BE2C (cell line): Measurements from ENCODE around the gene ZNF783.

Source experiments
- DNase-seq: peaks from one replicate; pipeline ENCODE4 v3.0.0-alpha.2; 2020
- H3K27me3 ChIP-seq: fragments of 250-450 bp; sonication (Bioruptor Pico); 2 replicates; pipeline ENCODE4 v1.5.1; 2020; ENCODE audit warnings: mild to moderate bottlenecking
- H3K36me3 ChIP-seq: fragments of 250-450 bp; sonication (Bioruptor Pico); 2 replicates; pipeline ENCODE4 v1.5.1; 2020; ENCODE audit warnings: mild to moderate bottlenecking
- H3K4me1 ChIP-seq: fragments of 250-450 bp; sonication (Bioruptor Pico); 2 replicates; pipeline ENCODE4 v1.5.1; 2020
- H3K4me3 ChIP-seq: 2 replicates; pipeline ENCODE4 v1.5.1; 2011; ENCODE audit warnings: low read depth, low read length
- H3K9me3 ChIP-seq: fragments of 250-450 bp; sonication (Bioruptor Pico); 2 replicates; pipeline ENCODE4 v1.5.1; 2020
- TF ChIP-seq, protein P1 (sequence below): IDR thresholded peaks from 2 replicates; pipeline ENCODE4 v1.5.1; 2012; ENCODE audit warnings: mild to moderate bottlenecking, low read depth, low read length

The ZNF783 gene

GRCh38 chr7:149286811-149287400 lies 24.9 kb downstream of the ZNF783 start:
- H3K4me3 ChIP-seq: no peak overlapping the region
- H3K36me3 ChIP-seq: no peaks in the 10 kb centered on the region
- DNase-seq: no peak
- H3K27me3 ChIP-seq: no peaks in the 10 kb centered on the region
- H3K4me1 ChIP-seq: no peaks in the 10 kb centered on the region
- no peaks in the 10 kb centered on the region for H3K9me3 ChIP-seq
- TF ChIP-seq, protein P1, sequence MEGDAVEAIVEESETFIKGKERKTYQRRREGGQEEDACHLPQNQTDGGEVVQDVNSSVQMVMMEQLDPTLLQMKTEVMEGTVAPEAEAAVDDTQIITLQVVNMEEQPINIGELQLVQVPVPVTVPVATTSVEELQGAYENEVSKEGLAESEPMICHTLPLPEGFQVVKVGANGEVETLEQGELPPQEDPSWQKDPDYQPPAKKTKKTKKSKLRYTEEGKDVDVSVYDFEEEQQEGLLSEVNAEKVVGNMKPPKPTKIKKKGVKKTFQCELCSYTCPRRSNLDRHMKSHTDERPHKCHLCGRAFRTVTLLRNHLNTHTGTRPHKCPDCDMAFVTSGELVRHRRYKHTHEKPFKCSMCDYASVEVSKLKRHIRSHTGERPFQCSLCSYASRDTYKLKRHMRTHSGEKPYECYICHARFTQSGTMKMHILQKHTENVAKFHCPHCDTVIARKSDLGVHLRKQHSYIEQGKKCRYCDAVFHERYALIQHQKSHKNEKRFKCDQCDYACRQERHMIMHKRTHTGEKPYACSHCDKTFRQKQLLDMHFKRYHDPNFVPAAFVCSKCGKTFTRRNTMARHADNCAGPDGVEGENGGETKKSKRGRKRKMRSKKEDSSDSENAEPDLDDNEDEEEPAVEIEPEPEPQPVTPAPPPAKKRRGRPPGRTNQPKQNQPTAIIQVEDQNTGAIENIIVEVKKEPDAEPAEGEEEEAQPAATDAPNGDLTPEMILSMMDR: no peak

GRCh38 chr7:149287622-149288021 lies 25.6 kb downstream of the ZNF783 start:
- no peak for DNase-seq
- TF ChIP-seq, protein P1: no peak
- Histone ChIP-seq H3K27me3 (no peaks in the 10 kb centered on the region), H3K36me3 (no peaks in the 10 kb centered on the region), H3K9me3 (no peaks in the 10 kb centered on the region), H3K4me1 (no peaks in the 10 kb centered on the region), H3K4me3 (no peak overlapping the region)

DNA sequence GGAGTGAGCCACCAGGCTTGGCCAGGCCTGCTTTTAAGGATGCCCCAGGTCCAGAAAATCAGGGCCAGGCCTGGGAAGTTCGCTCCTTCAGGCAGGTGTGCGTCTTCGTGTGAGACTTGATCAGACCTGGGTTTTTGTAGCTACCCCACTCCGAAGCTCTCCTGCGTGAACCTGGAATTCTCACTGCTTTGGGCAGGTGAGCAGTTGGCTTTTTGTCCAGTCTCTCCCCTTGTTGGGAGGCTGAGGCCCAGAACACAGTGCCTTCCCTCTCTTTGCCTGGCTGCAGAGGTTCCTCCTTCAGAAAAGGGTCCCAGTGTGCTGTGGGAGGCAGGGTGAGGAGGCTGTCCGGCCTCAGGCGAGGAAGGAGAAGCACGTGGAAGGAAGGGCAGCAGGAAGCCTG lies 27.3 kb downstream of the ZNF783 start:
- no peaks in the 10 kb centered on the region for H3K27me3 ChIP-seq
- H3K9me3 ChIP-seq: no peaks in the 10 kb centered on the region
- no peaks in the 10 kb centered on the region for H3K4me1 ChIP-seq
- TF ChIP-seq, protein P1: no peak
- no peak for DNase-seq
- H3K4me3 ChIP-seq: no peak overlapping the region
- H3K36me3 ChIP-seq: no peaks in the 10 kb centered on the region

GRCh38 chr7:149289856-149290255 lies 27.9 kb downstream of the ZNF783 start:
- Histone ChIP-seq H3K27me3 (no peaks in the 10 kb centered on the region), H3K4me1 (no peaks in the 10 kb centered on the region), H3K9me3 (no peaks in the 10 kb centered on the region), H3K36me3 (no peaks in the 10 kb centered on the region), H3K4me3 (no peak overlapping the region)
- no peak for DNase-seq
- TF ChIP-seq, protein P1: no peak

DNA sequence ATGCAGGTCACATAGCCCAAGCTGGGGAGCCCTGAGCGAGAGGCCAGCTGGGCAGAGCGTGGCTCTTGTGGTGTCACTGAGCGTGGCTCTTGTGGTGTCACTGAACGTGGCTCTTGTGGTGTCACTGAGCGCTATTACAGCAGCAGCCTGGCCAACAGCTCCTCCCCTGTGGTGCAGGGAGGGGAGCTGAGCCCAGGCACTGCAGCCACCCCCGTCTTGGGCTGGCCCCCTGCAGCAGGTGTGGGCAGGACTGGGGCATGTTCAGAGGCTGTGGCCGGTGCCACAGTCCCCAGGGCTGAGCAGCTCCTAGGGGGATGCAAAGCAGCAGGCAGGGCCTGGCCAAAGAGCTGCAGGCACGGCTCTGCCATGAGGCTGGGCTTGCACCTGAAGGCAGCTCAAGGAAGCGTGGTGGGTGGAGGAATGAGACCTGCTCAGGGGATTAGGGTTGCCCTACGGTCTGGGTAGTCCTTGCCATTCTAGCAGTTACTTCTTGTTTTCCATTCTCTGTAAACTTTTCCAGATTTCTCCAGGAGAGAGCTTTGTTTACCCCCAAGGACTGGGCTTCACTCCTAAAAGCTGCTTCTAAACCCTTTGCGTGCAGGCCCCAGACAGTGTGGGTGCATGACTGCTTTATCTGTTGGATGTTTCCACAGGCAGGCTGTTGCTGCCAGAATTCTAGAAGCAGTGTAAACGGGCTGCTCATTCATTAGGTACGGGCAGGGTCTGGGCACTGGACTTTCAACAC lies 29.2 kb downstream of the ZNF783 start:
- TF ChIP-seq, protein P1: no peak
- no peaks in the 10 kb centered on the region for H3K4me1 ChIP-seq
- H3K36me3 ChIP-seq: no peaks in the 10 kb centered on the region
- H3K4me3 ChIP-seq: no peak overlapping the region
- no peaks in the 10 kb centered on the region for H3K9me3 ChIP-seq
- no peak for DNase-seq
- H3K27me3 ChIP-seq: no peaks in the 10 kb centered on the region

DNA sequence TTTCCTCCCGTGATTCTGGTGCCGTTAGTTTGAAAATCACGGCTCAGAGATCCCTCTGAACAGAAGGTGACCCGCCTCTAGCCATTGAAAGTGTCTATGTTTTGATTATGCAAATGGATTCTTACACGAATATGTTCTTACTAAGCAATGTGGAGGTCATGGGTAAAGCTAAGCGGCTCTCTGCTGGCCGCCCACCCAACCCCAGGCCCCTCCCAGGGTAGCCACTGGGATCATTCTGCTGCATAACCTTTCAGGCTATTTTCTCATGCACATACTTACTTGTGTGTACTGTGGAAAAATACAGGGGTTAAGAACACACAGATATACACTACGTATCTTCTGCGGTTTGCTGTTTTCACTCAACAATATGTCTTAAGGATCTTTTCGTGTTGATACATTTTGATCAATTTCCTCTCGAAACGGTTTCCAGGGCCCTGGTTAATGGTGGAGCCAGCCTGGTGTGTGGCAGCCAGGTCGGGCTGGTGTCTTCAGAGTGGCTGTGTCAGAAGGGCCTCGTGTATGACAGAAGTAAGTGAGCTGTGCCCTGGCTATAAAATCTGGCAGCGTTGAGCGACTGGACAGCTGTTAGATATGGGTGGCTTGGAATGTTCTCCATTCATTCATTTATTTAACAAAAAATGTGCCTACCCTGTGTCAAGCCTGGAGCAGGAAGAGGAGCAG lies 29.9 kb downstream of the ZNF783 start:
- TF ChIP-seq, protein P1: no peak
- Histone ChIP-seq H3K4me1 (no peaks in the 10 kb centered on the region), H3K4me3 (no peak overlapping the region), H3K27me3 (no peaks in the 10 kb centered on the region), H3K36me3 (no peaks in the 10 kb centered on the region), H3K9me3 (no peaks in the 10 kb centered on the region)
- DNase-seq: no peak
